IMR-90 (cell line): ENCODE measurements around the gene C22orf39. TPM values are rescaled to one million over a fixed set of nuclear protein-coding genes. Genes with fewer than 3 reads are reported as not detected.

Source experiments
- ATAC-seq: fragments of 200-7000 bp; cut with Tn5 transposase; 2 replicates; pipeline ENCODE4 v1.9.1; 2020; ENCODE audit warnings: low read depth, mild to moderate bottlenecking, moderate library complexity
- BruUV-seq: library from RNA; stranded (reverse); fragments of 400-500 nt; replicated peaks from 2 replicates; lab custom pipeline; 2021; lab: Mats Ljungman, UMichigan
- CTCF ChIA-PET: fragments of 300-600 bp; formaldehyde crosslinking; extraction: SDS; loops from one replicate; lab custom pipeline; 2021; ENCODE audit warnings: antibody characterized with exemption; lab: Yijun Ruan, JAX
- POLR2A ChIA-PET: fragments of 300-600 bp; sonication (Branson Sonifier 250); formaldehyde crosslinking; loops from one replicate; lab custom pipeline; 2022; ENCODE audit warnings: antibody characterized with exemption; ENCODE audit not compliant: unreplicated experiment; lab: Charles Lee
- DNase-seq: peaks from one replicate; pipeline ENCODE4 v3.0.0; 2013
- H2AFZ ChIP-seq: replicated peaks from 2 replicates; pipeline ENCODE3; 2013; ENCODE audit warnings: low read length, mild to moderate bottlenecking; ENCODE audit not compliant: poor library complexity
- H2AK5ac ChIP-seq: 2 replicates; pipeline ENCODE4 v1.6.1; 2013; ENCODE audit warnings: low read depth, low read length, inconsistent platforms
- H2AK9ac ChIP-seq: replicated peaks from 2 replicates; pipeline ENCODE3; 2013; ENCODE audit warnings: mild to moderate bottlenecking, low read depth, low read length, moderate library complexity; ENCODE audit not compliant: poor library complexity
- H2BK120ac ChIP-seq: 2 replicates; pipeline ENCODE4 v1.6.1; 2013; ENCODE audit warnings: low read depth, low read length, inconsistent platforms
- H2BK15ac ChIP-seq: 3 replicates; pipeline ENCODE4 v1.6.1; 2013; ENCODE audit warnings: low read depth, low read length, inconsistent platforms
- H2BK20ac ChIP-seq: 2 replicates; pipeline ENCODE4 v1.6.1; 2013; ENCODE audit warnings: low read depth, mild to moderate bottlenecking, inconsistent platforms, low read length, moderate library complexity
- H2BK5ac ChIP-seq: 2 replicates; pipeline ENCODE4 v1.6.1; 2013; ENCODE audit warnings: mild to moderate bottlenecking, low read depth, low read length, inconsistent platforms; ENCODE audit not compliant: poor library complexity, severe bottlenecking
- H3K14ac ChIP-seq: replicated peaks from 2 replicates; pipeline ENCODE4 v1.6.1; 2013; ENCODE audit warnings: low read depth, low read length, inconsistent platforms
- H3K18ac ChIP-seq: 2 replicates; pipeline ENCODE4 v1.6.1; 2013; ENCODE audit warnings: low read depth, low read length, control low read depth
- H3K23ac ChIP-seq: 2 replicates; pipeline ENCODE4 v1.6.1; 2013; ENCODE audit warnings: low read depth, low read length, inconsistent platforms
- H3K27ac ChIP-seq: 2 replicates; pipeline ENCODE4 v1.5.1; 2013; ENCODE audit warnings: mild to moderate bottlenecking, control low read depth, low read length; ENCODE audit not compliant: insufficient read depth
- H3K27me3 ChIP-seq: 2 replicates; pipeline ENCODE4 v1.6.1; 2013; ENCODE audit warnings: low read length; ENCODE audit not compliant: control insufficient read depth, insufficient read depth
- H3K36me3 ChIP-seq: 2 replicates; pipeline ENCODE4 v1.6.1; 2013; ENCODE audit warnings: low read length, mixed read lengths; ENCODE audit not compliant: control insufficient read depth, insufficient read depth
- H3K4ac ChIP-seq: 2 replicates; pipeline ENCODE4 v1.6.1; 2013; ENCODE audit warnings: low read depth, low read length, inconsistent platforms
- H3K4me1 ChIP-seq: 2 replicates; pipeline ENCODE4 v1.6.1; 2013; ENCODE audit warnings: low read length, mixed read lengths; ENCODE audit not compliant: control insufficient read depth, insufficient read depth
- H3K4me2 ChIP-seq: 2 replicates; pipeline ENCODE4 v1.6.1; 2013; ENCODE audit warnings: low read depth, mild to moderate bottlenecking, control low read depth, low read length, moderate library complexity
- H3K4me3 ChIP-seq: 2 replicates; pipeline ENCODE4 v1.5.1; 2013; ENCODE audit warnings: low read depth, mild to moderate bottlenecking, control low read depth, low read length, moderate library complexity; ENCODE audit not compliant: insufficient read depth
- H3K56ac ChIP-seq: 2 replicates; pipeline ENCODE4 v1.6.1; 2013; ENCODE audit warnings: low read length, inconsistent platforms; ENCODE audit not compliant: insufficient read depth; ENCODE audit errors: extremely low read depth
- H3K79me1 ChIP-seq, 2 experiments: 2 replicates each; pipeline ENCODE4 v1.6.1; 2013; ENCODE audit warnings: low read length in 2 of 2, inconsistent platforms in 1 of 2, low read depth in 1 of 2
- H3K9ac ChIP-seq: 2 replicates; pipeline ENCODE4 v1.6.1; 2013; ENCODE audit warnings: low read depth, low read length, control low read depth
- H3K9me1 ChIP-seq: 2 replicates; pipeline ENCODE4 v1.6.1; 2013; ENCODE audit warnings: low read length, inconsistent platforms; ENCODE audit not compliant: insufficient read depth
- H3K9me3 ChIP-seq: 2 replicates; pipeline ENCODE4 v1.6.1; 2013; ENCODE audit warnings: low read length; ENCODE audit not compliant: control insufficient read depth, insufficient read depth
- H4K20me1 ChIP-seq: 2 replicates; pipeline ENCODE4 v1.6.1; 2013; ENCODE audit warnings: low read length, inconsistent platforms; ENCODE audit not compliant: insufficient read depth
- H4K5ac ChIP-seq: 2 replicates; pipeline ENCODE4 v1.6.1; 2013; ENCODE audit warnings: mild to moderate bottlenecking, low read depth, low read length, control low read depth
- H4K8ac ChIP-seq, 2 experiments: 2 replicates each; pipeline ENCODE4 v1.6.1; 2013; ENCODE audit warnings: low read depth in 2 of 2, low read length in 2 of 2, control low read depth in 1 of 2, inconsistent platforms in 1 of 2
- H4K91ac ChIP-seq: 2 replicates; pipeline ENCODE4 v1.6.1; 2013; ENCODE audit warnings: low read depth, low read length, inconsistent platforms; ENCODE audit not compliant: insufficient read depth
- BHLHE40 ChIP-seq: fragments of 150-350 bp; IDR thresholded peaks from 2 replicates; pipeline ENCODE4 v1.6.1; 2016; ENCODE audit warnings: mild to moderate bottlenecking, low read depth, low read length
- ELK1 ChIP-seq: fragments of 150-350 bp; IDR thresholded peaks from 2 replicates; pipeline ENCODE4 v1.6.1; 2016; ENCODE audit warnings: low read depth, mild to moderate bottlenecking, low read length, moderate library complexity, borderline replicate concordance
- FOS ChIP-seq: fragments of 150-350 bp; IDR thresholded peaks from 2 replicates; pipeline ENCODE4 v1.6.1; 2016; ENCODE audit warnings: low read depth, low read length
- NFE2L2 ChIP-seq: fragments of 150-350 bp; IDR thresholded peaks from 2 replicates; pipeline ENCODE4 v1.6.1; 2016; ENCODE audit warnings: low read depth, mild to moderate bottlenecking, low read length
- RAD21 ChIP-seq: IDR thresholded peaks from 2 replicates; pipeline ENCODE4 v1.6.1; 2012; ENCODE audit warnings: low read length, improper control_type of control experiment
- RFX5 ChIP-seq: IDR thresholded peaks from 2 replicates; pipeline ENCODE4 v1.8.0; 2012; ENCODE audit warnings: low read depth, mild to moderate bottlenecking, low read length, moderate library complexity
- WGBS, 2 experiments: methylation state at CpG; one replicate each; pipeline versions ENCODE4 v1.1.5 to v1.1.7; 2013; ENCODE audit warnings: missing lambda C conversion rate in 2 of 2; ENCODE audit not compliant: insufficient read length in 1 of 2; ENCODE audit errors: extremely low coverage in 2 of 2; 5-methylcytosine and 5-hydroxymethylcytosine counted together
- dilution Hi-C: fragments of 300-500 bp; cut with HindIII; formaldehyde crosslinking; loops from one replicate; pipeline ENCODE4 v1.14.3; 2018; ENCODE audit warnings: low sequenced_read_pairs; ENCODE audit not compliant: unreplicated experiment
- in situ Hi-C: fragments of 300-500 bp; cut with MboI; formaldehyde crosslinking; loops from 3 replicates; pipeline ENCODE4 v1.14.3; 2019; ENCODE audit warnings: low sequenced_read_pairs, inconsistent platforms, mixed read lengths
- intact Hi-C: fragments of 100-400 bp; cut with micrococcal nuclease; formaldehyde crosslinking; loops from 2 replicates; pipeline ENCODE4 v1.10.0; 2022
- polyA plus RNA-seq, 3 experiments: library from polyadenylated mRNA; depleted of rRNA; stranded (reverse); fragments of >200 nt; gene quantifications; 2 replicates each; pipeline ENCODE4 v1.2.3, GENCODE V29; 2012; ENCODE audit warnings: low replicate concordance in 1 of 3
- total RNA-seq: library from RNA; depleted of rRNA; stranded (reverse); fragments of >200 nt; gene quantifications from 2 replicates; pipeline ENCODE4 v1.2.3, GENCODE V29; 2012

The C22orf39 gene
- total and polyA plus RNA-seq, 2 of the 4 experiments (the other 2 are of a cell fraction): 8.2 to 8.9 TPM

- WGBS, 2 experiments: 76% methylated on average over 3 of the region's 6 CpGs; no CpG with 5 or more reads in 1 of the 2 experiments
- Histone ChIP-seq H3K79me1 (peaks cover 13 to 20% of the 10 kb centered on the region in 2 experiments; a peak in 3 of 4 replicates), H4K91ac (no peak overlapping the region), H4K5ac (no peak overlapping the region), H3K4me1 (no peaks in the 10 kb centered on the region), H2BK20ac (no peak overlapping the region), H3K56ac (no peak overlapping the region), H3K4me3 (no peak overlapping the region), H3K14ac (no peak overlapping the region), H3K27me3 (no peaks in the 10 kb centered on the region), H3K27ac (no peak overlapping the region), H3K9me3 (no peaks in the 10 kb centered on the region), H2AFZ (no peak overlapping the region), H2AK5ac (no peak overlapping the region), H3K9me1 (peaks cover 5% of the 10 kb centered on the region; the same call in 1 of the 2 replicates), H2BK15ac (no peak overlapping the region), H4K8ac (no peak overlapping the region), H3K18ac (no peak overlapping the region), H2BK120ac (no peak overlapping the region), H3K4me2 (no peak overlapping the region), H2BK5ac (no peak overlapping the region), H3K9ac (no peak overlapping the region), H2AK9ac (no peak overlapping the region), H3K23ac (no peak overlapping the region), H3K4ac (no peak overlapping the region), H4K20me1 (peaks cover 2% of the 10 kb centered on the region; the same call in 1 of the 2 replicates), H3K36me3 (peaks cover 50% of the 10 kb centered on the region)
- ChIA-PET POLR2A (no interaction called here), CTCF (no interaction called here)
- intact Hi-C loops (no loop called here), in situ Hi-C loops (no loop called here), dilution Hi-C loops (no loop called here)
- ATAC-seq: no peak
- no peak for DNase-seq
- no TSS peak for BruUV-seq
- no peak for TF ChIP-seq BHLHE40
- no peak for TF ChIP-seq NFE2L2
- no peak for TF ChIP-seq ELK1
- no peak for TF ChIP-seq RFX5
- TF ChIP-seq FOS: no peak
- no peak for TF ChIP-seq RAD21
Measured at GRCh38 chr22:19398206-19398605, 49.3 kb downstream of the C22orf39 start.
